ENCODE results near the gene STMN1. TPM values are rescaled to one million over a fixed set of nuclear protein-coding genes. Genes with fewer than 3 reads are reported as not detected.

Gene STMN1
- total RNA-seq, 2 experiments from 2014 or later: 25.2 to 25.6 TPM

- H3K9me3 Mint-ChIP-seq: no peaks in the 10 kb centered on the region
Measured at GRCh38 chr1:25924454-25924853, 18.2 kb upstream of the STMN1 start.

DNA sequence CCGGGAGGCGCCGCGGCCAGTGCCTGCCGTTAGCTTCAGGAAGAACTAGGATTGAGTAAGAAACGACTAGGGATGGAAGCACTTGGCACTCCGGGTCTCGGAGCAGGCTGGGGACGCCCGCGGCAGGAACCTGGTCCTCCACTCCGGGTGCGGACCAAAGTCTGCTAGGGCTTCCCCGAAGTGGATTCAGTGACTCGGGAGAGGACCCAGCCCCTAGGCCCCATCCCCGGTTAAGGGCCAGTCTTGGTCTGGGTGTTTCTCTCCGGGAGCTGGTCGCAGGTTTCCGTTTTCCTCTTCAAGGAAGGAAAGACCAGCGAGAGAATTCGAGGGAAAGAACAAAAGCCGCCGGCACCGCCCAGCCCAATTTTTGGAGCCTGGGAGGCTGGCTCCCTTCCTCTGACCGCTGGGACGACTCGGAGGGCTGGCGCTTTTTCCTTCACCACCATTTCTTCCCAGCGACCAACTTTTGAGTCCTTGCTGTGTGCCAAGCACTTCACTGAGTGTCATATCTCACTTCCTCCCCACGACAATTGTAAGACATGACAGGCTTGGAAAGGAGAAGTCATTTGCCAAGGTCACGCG is 16.8 kb upstream of the STMN1 start:
- ChIA-PET POLR2A (interaction anchor here (0.9 to 2.4 kb wide), 8 partner anchors 10 to 74 kb away, joined by 3 to 25 read pairs (median 8); partner anchors contain the start of genes PAFAH2 and STMN1), CTCF (interaction anchor here (1.5 to 1.7 kb wide), 3 partner anchors 15 to 74 kb away, joined by 3 to 5 read pairs (median 5); partner anchors contain the start of gene PAFAH2)
- peak overlapping the region; percentile 84 for H3K27ac Mint-ChIP-seq
- Histone ChIP-seq H3K4me3 (ENCODE audit: low read length) (peak overlapping the region; percentile 67), H3K9me3 (ENCODE audit: control insufficient read depth in 1 of 2, insufficient read depth in 1 of 2, low read length in 2 of 2) (no peaks in the 10 kb centered on the region), H3K36me3 (ENCODE audit: insufficient read depth, low read length) (no peaks in the 10 kb centered on the region), H3K27me3 (ENCODE audit: control insufficient read depth in 1 of 2, insufficient read depth in 2 of 2, low read length in 2 of 2) (no peaks in the 10 kb centered on the region), H3K27ac (ENCODE audit: low read depth in 1 of 2, low read length in 2 of 2) (peak overlapping the region in 1 of 2 donors; percentile 23), H3K4me1 (ENCODE audit: insufficient read depth, low read length) (peaks cover 26% of the 10 kb centered on the region)
- H3K9me3 Mint-ChIP-seq: no peaks in the 10 kb centered on the region
- DNase-seq: peak in 4 of 14 experiments; percentile 1 to 49 (median 39)
- peak; percentile 34 for ATAC-seq (ENCODE audit: poor library complexity)
- no peak for TF ChIP-seq CTCF (IDR thresholded peaks at IDR 0.05)
- H3K36me3 Mint-ChIP-seq (ENCODE audit: low read depth): no peaks in the 10 kb centered on the region
- H3K4me1 Mint-ChIP-seq (ENCODE audit: low read depth): peaks cover 35% of the 10 kb centered on the region
- peak overlapping the region; percentile 88 for H3K4me3 Mint-ChIP-seq
- intact Hi-C loops (cut with DNase I, micrococcal nuclease): loop anchor here in 1 of 2 experiments (2.0 kb wide), 2 partner anchors 16 to 28 kb away; partner anchors contain the start of gene STMN1
- H3K27me3 Mint-ChIP-seq: no peaks in the 10 kb centered on the region

More at GRCh38 chr1:25924454-25924853, 18.2 kb upstream of the STMN1 start:
- H3K36me3 ChIP-seq (ENCODE audit: insufficient read depth, low read length): no peaks in the 10 kb centered on the region
- intact Hi-C loops (cut with DNase I, micrococcal nuclease): no loop called here
- Mint-ChIP-seq H3K36me3 (ENCODE audit: low read depth) (no peaks in the 10 kb centered on the region), H3K27ac (peak overlapping the region; percentile 84), H3K4me1 (ENCODE audit: low read depth) (peaks cover 29% of the 10 kb centered on the region), H3K4me3 (no peak overlapping the region), H3K27me3 (no peaks in the 10 kb centered on the region)
- CTCF ChIA-PET: interaction anchor here (1.7 kb wide), 1 partner anchor 29 kb away, joined by 5 read pairs; no protein-coding TSS in a partner anchor
- no peak for ATAC-seq (ENCODE audit: poor library complexity)
- TF ChIP-seq CTCF (IDR thresholded peaks at IDR 0.05): no peak
- H3K27ac ChIP-seq (ENCODE audit: low read depth in 1 of 2, low read length in 2 of 2): peak overlapping the region in 1 of 2 donors; percentile 2
- H3K4me3 ChIP-seq (ENCODE audit: low read length): no peak overlapping the region
- no peak for DNase-seq
- peaks cover 19% of the 10 kb centered on the region for H3K4me1 ChIP-seq (ENCODE audit: insufficient read depth, low read length)
- no peaks in the 10 kb centered on the region for H3K27me3 ChIP-seq (ENCODE audit: control insufficient read depth in 1 of 2, insufficient read depth in 2 of 2, low read length in 2 of 2)
- H3K9me3 ChIP-seq (ENCODE audit: control insufficient read depth in 1 of 2, insufficient read depth in 1 of 2, low read length in 2 of 2): no peaks in the 10 kb centered on the region
- POLR2A ChIA-PET: interaction anchor here (0.7 to 1.0 kb wide), 2 partner anchors 29 to 47 kb away, joined by 3 to 4 read pairs; no protein-coding TSS in a partner anchor

DNA sequence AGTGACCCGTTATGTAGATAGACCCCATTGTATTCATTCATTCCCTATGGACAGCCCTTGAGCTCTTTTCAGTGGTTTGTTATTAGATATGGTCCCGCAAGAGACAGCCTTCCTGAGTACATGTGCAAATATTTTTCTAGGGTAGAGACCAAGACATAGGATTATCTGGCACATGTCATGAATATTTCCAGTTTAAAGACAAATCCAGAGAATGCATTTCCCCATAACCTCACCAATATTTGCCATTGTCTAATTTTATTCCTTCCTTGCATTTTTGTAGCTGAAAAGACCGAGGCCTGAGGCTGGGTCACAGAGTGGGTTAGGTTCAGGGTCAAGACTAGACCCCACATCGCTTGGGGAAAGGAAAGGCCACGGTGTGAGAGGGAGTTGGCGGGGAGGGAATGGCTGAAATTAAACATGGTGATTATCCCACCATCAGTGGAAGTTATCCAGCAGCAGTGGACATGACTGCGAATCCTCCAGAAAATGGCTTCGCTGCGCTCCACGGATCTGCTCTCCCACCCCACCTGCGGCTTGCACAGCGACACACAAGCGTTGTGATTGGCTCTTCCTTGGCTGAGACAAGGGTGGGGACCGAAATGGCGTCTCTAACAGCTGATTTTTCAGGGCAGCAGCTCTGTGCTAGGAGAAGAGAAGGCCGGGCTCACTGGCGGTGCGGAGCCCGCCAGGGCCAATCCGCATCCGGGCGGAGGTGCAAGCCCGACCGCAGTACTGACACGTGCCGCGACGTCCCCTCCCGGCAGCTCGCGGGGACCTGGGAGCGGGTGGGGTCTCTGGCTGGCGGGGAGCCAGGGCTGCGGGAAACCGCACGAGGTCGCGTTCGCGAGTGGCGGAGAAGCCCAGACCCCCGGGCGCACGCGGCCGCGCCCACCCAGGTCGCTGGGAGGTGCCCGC is 16.1 kb upstream of the STMN1 start:
- POLR2A ChIA-PET: interaction anchor here (0.6 to 2.4 kb wide), 11 partner anchors 9 to 103 kb away, joined by 3 to 25 read pairs (median 6); partner anchors contain the start of genes MTFR1L, PAFAH2 and STMN1
- no peak overlapping the region for H3K27ac ChIP-seq (ENCODE audit: low read depth in 1 of 2, low read length in 2 of 2)
- CTCF ChIA-PET: interaction anchor here (1.5 to 1.9 kb wide), 4 partner anchors 14 to 75 kb away, joined by 3 to 8 read pairs (median 5); partner anchors contain the start of gene PAFAH2
- H3K9me3 ChIP-seq (ENCODE audit: control insufficient read depth in 1 of 2, insufficient read depth in 1 of 2, low read length in 2 of 2): no peaks in the 10 kb centered on the region
- Mint-ChIP-seq H3K36me3 (ENCODE audit: low read depth) (no peaks in the 10 kb centered on the region), H3K27ac (peak overlapping the region; percentile 84), H3K9me3 (no peaks in the 10 kb centered on the region), H3K4me1 (ENCODE audit: low read depth) (peaks cover 41% of the 10 kb centered on the region), H3K27me3 (no peaks in the 10 kb centered on the region), H3K4me3 (peak overlapping the region; percentile 88)
- peaks cover 32% of the 10 kb centered on the region for H3K4me1 ChIP-seq (ENCODE audit: insufficient read depth, low read length)
- intact Hi-C loops (cut with DNase I, micrococcal nuclease): loop anchor here in 1 of 2 experiments (2.0 kb wide), 2 partner anchors 16 to 28 kb away; partner anchors contain the start of gene STMN1
- ATAC-seq (ENCODE audit: poor library complexity) (peak; percentile 77), DNase-seq (peak in 13 of 14 experiments; percentile 13 to 76 (median 37))
- TF ChIP-seq CTCF (IDR thresholded peaks at IDR 0.05): no peak
- no peaks in the 10 kb centered on the region for H3K27me3 ChIP-seq (ENCODE audit: control insufficient read depth in 1 of 2, insufficient read depth in 2 of 2, low read length in 2 of 2)
- no peaks in the 10 kb centered on the region for H3K36me3 ChIP-seq (ENCODE audit: insufficient read depth, low read length)
- peak overlapping the region; percentile 67 for H3K4me3 ChIP-seq (ENCODE audit: low read length)

Data from CD4-positive, alpha-beta T cell (primary cell).